Thoracic aorta endothelial cell (primary cell): ENCODE measurements around the gene ING5. TPM values are rescaled to one million over a fixed set of nuclear protein-coding genes. Genes with fewer than 3 reads are reported as not detected.

ENCODE experiments used
- total RNA-seq: library from RNA; depleted of rRNA; stranded (reverse); fragments of >200 nt; gene quantifications from 2 replicates; pipeline ENCODE4 v1.2.3, GENCODE V29; 2012

The ING5 gene
- total RNA-seq: 18.0 and 19.3 TPM in 2 replicates

GRCh38 chr2:241701399-241702154, at the start of gene ING5:
Gene ING5 (plus strand): TSS chr2:241702039. CDS start chr2:241702066, 27 bp downstream.

GRCh38 chr2:241686650-241687425, 15.0 kb upstream of the ING5 start, which contains the start of gene DTYMK:
Gene DTYMK (minus strand): TSS chr2:241686815. CDS start chr2:241686783, 32 bp downstream.

GRCh38 chr2:241734467-241735208, 32.8 kb downstream of the ING5 start, which contains the start of gene D2HGDH:
Gene D2HGDH (plus strand): TSS chr2:241734630. CDS start chr2:241735225, 595 bp downstream.

GRCh38 chr2:241776336-241777169, 74.7 kb downstream of the ING5 start, which contains the start of gene GAL3ST2:
Gene GAL3ST2 (plus strand): TSS chr2:241776822. CDS start chr2:241776956, 134 bp downstream.

Other genes with a start within 250 kb of the ING5 start
- 261 and 295 TPM in 2 replicates for gene STK25, start 193.5 kb upstream of the ING5 start, total RNA-seq
- gene BOK, start 143.3 kb upstream of the ING5 start, total RNA-seq: 28.6 and 35.9 TPM in 2 replicates
- gene THAP4, start 64.9 kb upstream of the ING5 start, total RNA-seq: 34.8 and 45.0 TPM in 2 replicates
- 49.3 and 52.5 TPM in 2 replicates for gene ATG4B, start 64.3 kb upstream of the ING5 start, total RNA-seq
- 60.6 and 64.4 TPM in 2 replicates for gene DTYMK, start 15.2 kb upstream of the ING5 start, total RNA-seq
- 9.2 and 10.1 TPM in 2 replicates for gene D2HGDH, start 32.6 kb downstream of the ING5 start, total RNA-seq
- gene GAL3ST2, start 74.8 kb downstream of the ING5 start, total RNA-seq: not detected in 2 replicates
- not detected in 2 replicates for gene NEU4, start 107.2 kb downstream of the ING5 start, total RNA-seq
- not detected in 2 replicates for gene PDCD1, start 156.9 kb downstream of the ING5 start, total RNA-seq
- not detected in 2 replicates for gene RTP5, start 167.7 kb downstream of the ING5 start, total RNA-seq